ENCODE data around the gene LSM12. TPM values are rescaled to one million over a fixed set of nuclear protein-coding genes. Genes with fewer than 3 reads are reported as not detected.

The LSM12 gene
- total and polyA plus RNA-seq, 12 donors: 25.2 to 60.7 (median 42.3) TPM

DNA sequence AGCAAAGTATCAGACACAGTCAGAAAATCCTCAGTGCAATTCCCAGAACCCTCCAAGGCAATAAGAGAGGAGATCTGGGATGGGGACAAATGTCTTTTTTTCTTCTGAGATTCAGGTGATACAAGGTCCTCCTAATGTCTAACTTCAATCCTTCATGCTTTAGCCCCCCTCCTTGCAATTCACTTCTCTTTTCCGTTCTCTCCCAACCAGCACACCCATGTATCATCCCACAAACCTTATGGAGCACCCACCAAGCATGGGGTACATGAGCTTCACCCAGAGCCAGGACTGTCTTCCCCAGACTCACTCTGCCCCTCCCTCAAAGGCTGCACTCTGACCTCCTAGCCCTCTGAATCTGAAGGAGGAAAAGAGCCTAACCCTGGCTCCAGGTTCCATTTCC is 46.9 kb upstream of the LSM12 start:
- Histone ChIP-seq H3K27ac (peak overlapping the region in 9 of 10 donors; percentile 42 to 98 (median 91)), H3K4me1 (peaks cover 56 to 98% (median 84%) of the 10 kb centered on the region in 9 donors), H3K27me3 (no peaks in the 10 kb centered on the region), H3K9me3 (no peaks in the 10 kb centered on the region), H3K36me3 (peaks cover 0 to 46% (median 9%) of the 10 kb centered on the region in 9 donors), H3K4me3 (no peak overlapping the region)
- ATAC-seq: no peak
- TF ChIP-seq, protein P1, sequence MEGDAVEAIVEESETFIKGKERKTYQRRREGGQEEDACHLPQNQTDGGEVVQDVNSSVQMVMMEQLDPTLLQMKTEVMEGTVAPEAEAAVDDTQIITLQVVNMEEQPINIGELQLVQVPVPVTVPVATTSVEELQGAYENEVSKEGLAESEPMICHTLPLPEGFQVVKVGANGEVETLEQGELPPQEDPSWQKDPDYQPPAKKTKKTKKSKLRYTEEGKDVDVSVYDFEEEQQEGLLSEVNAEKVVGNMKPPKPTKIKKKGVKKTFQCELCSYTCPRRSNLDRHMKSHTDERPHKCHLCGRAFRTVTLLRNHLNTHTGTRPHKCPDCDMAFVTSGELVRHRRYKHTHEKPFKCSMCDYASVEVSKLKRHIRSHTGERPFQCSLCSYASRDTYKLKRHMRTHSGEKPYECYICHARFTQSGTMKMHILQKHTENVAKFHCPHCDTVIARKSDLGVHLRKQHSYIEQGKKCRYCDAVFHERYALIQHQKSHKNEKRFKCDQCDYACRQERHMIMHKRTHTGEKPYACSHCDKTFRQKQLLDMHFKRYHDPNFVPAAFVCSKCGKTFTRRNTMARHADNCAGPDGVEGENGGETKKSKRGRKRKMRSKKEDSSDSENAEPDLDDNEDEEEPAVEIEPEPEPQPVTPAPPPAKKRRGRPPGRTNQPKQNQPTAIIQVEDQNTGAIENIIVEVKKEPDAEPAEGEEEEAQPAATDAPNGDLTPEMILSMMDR (IDR thresholded peaks at IDR 0.05): no peak
- DNase-seq: no peak
- 76 to 82% methylated on average over 1 of the region's 1 CpG for WGBS, 2 donors
- intact Hi-C loops (cut with DNase I): loop anchor here in 7 of 10 donors (2.0 to 10.0 kb wide), 5 partner anchors 17 to 169 kb away; partner anchors contain the start of genes G6PC3 (in 4 of the 7), PPY (in 1 of the 7) and TMEM101 (in 1 of the 7)

DNA sequence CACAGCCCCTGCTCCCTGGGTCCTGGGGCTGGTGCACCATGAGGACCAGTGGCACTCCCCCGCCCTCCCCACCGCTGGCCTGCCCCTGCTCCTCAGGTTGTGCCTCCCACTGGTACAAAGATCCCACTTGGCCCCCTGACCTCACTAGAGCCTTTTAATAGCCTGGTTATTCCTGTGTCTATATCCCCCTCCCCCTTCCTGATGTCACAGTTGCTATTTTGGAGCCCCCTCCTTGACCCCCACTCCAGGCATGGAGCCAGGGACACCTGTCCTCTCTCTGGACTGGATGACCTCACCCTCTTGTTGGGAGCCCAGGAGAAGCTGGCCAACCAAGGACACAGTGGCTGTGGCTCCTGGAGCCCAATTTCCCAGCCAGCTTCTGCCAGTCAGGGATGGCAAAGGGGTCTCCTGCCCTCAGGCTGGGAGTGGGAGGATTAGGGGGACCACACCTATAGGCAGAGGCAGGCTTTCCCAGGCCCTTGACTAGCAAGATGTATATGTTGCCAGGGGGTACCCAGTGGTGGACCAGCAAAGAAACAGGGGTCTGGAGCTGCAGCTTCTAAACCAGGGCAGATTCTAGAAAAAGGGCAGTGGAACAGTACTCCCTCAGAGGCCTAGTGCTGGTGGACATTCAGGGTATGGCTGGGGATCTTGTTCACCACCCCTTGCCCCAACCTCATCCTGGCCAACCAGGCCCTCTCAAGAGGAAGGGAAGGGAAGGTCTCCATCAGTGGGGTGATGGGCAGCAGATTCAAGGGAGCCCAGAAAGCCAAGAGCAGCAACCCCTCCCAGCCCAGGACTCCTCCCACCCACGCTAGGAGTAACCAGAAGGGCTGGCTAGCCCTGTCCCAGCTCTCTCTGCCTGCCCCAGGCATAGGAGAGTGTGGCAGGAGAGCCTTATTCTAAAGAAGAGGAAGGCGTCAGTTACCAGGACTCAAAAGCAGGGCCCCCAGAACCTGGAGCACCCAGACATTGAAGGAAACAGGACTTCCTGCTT is 46.1 kb upstream of the LSM12 start:
- 48% methylated on average over 4 of the region's 4 CpGs for WGBS, 2 donors
- peak overlapping the region in 4 of 10 donors; percentile 5 to 67 (median 62) for H3K4me3 ChIP-seq
- intact Hi-C loops (cut with DNase I): loop anchor here in 7 of 10 donors (2.0 to 10.0 kb wide), 5 partner anchors 16 to 168 kb away; partner anchors contain the start of genes G6PC3 (in 4 of the 7), PPY (in 1 of the 7) and TMEM101 (in 1 of the 7)
- ATAC-seq (peak; percentile 6 to 72 (median 56)), DNase-seq (peak; percentile 78 to 89)
- H3K4me1 ChIP-seq: peaks cover 64 to 98% (median 89%) of the 10 kb centered on the region in 9 donors
- TF ChIP-seq, protein P1 (IDR thresholded peaks at IDR 0.05): no peak
- no peaks in the 10 kb centered on the region for H3K27me3 ChIP-seq
- H3K9me3 ChIP-seq: no peaks in the 10 kb centered on the region
- H3K27ac ChIP-seq: peak overlapping the region; percentile 85 to 98 (median 92)
- peaks cover 0 to 45% (median 9%) of the 10 kb centered on the region in 9 donors for H3K36me3 ChIP-seq

DNA sequence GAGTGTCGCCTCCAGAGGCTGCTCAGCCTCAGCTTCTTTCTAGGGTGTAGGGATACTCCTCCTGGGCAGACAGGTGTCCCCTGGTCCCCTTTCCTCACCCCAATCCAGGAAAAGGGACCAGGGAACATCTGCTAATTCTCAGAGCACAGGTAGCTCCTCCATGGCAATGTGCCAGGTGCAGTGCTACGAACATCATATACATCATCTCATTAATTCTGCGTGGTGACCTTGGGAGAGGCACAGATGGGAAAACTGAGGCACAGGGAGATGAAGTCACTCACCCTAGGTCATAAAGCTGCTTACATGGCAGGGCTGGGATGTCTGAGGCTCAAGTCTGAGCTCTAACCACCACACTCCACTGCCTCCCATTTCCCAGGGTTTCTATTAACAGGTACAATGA is 45.3 kb upstream of the LSM12 start:
- Histone ChIP-seq H3K4me1 (peaks cover 65 to 98% (median 92%) of the 10 kb centered on the region in 9 donors), H3K27me3 (no peaks in the 10 kb centered on the region), H3K27ac (peak overlapping the region; percentile 85 to 98 (median 92)), H3K36me3 (peaks cover 0 to 37% (median 7%) of the 10 kb centered on the region in 9 donors), H3K4me3 (peak overlapping the region in 6 of 10 donors; percentile 4 to 67 (median 61)), H3K9me3 (no peaks in the 10 kb centered on the region)
- WGBS, 2 donors: 58 to 66% methylated on average over 3 of the region's 3 CpGs
- TF ChIP-seq, protein P1 (IDR thresholded peaks at IDR 0.05): no peak
- DNase-seq: no peak
- no peak for ATAC-seq
- intact Hi-C loops (cut with DNase I): loop anchor here in 7 of 10 donors (2.0 to 10.0 kb wide), 6 partner anchors 15 to 167 kb away; partner anchors contain the start of genes G6PC3 (in 4 of the 7), LSM12 (in 1 of the 7), PPY (in 1 of the 7) and TMEM101 (in 1 of the 7)
